ENCODE measurements around the gene SLC43A2. TPM values are rescaled to one million over a fixed set of nuclear protein-coding genes. Genes with fewer than 3 reads are reported as not detected.

SLC43A2 gene
- total RNA-seq, 1 experiment from 2014 or later, result 3.3 TPM

- no peaks in the 10 kb centered on the region for H3K9me3 Mint-ChIP-seq (ENCODE audit: low read depth, unreplicated experiment)
- TF ChIP-seq CTCF (IDR thresholded peaks at IDR 0.05; ENCODE audit: unreplicated experiment), result no peak
- peaks cover 21% of the 10 kb centered on the region for H3K36me3 Mint-ChIP-seq (ENCODE audit: insufficient read depth, unreplicated experiment)
- no peaks in the 10 kb centered on the region for H3K4me1 Mint-ChIP-seq (ENCODE audit: low read depth, unreplicated experiment)
- no peaks in the 10 kb centered on the region for H3K27me3 Mint-ChIP-seq (ENCODE audit: unreplicated experiment)
- intact Hi-C loops (cut with micrococcal nuclease; ENCODE audit: unreplicated experiment), result no loop called here
- no peak for DNase-seq
- TSS peak; percentile 83 for BruUV-seq (replicated peaks)
- H3K4me3 Mint-ChIP-seq (ENCODE audit: low read depth, unreplicated experiment), result no peak overlapping the region
- CTCF ChIA-PET, result interaction anchor here (0.7 to 1.1 kb wide), 2 partner anchors 18 to 684 kb away, joined by 3 read pairs; no protein-coding TSS in a partner anchor
- no peak overlapping the region for H3K27ac Mint-ChIP-seq (ENCODE audit: unreplicated experiment)
These were observed 22.3 kb upstream of the SLC43A2 start for GRCh38 chr17:1650731-1651558.

- no peak for TF ChIP-seq CTCF (IDR thresholded peaks at IDR 0.05; ENCODE audit: unreplicated experiment)
- intact Hi-C loops (cut with micrococcal nuclease; ENCODE audit: unreplicated experiment), result no loop called here
- Mint-ChIP-seq H3K27me3 (ENCODE audit: unreplicated experiment) (no peaks in the 10 kb centered on the region), H3K4me1 (ENCODE audit: low read depth, unreplicated experiment) (no peaks in the 10 kb centered on the region), H3K4me3 (ENCODE audit: low read depth, unreplicated experiment) (peak within 1 kb of the TSS; percentile 57), H3K9me3 (ENCODE audit: low read depth, unreplicated experiment) (no peaks in the 10 kb centered on the region), H3K27ac (ENCODE audit: unreplicated experiment) (peak within 1 kb of the TSS; percentile 39), H3K36me3 (ENCODE audit: insufficient read depth, unreplicated experiment) (peaks cover 13% of the 10 kb centered on the region)
- peak; percentile 63 for DNase-seq
- no TSS peak for BruUV-seq (replicated peaks)
- CTCF ChIA-PET, result interaction anchor here (0.7 to 1.7 kb wide), 4 partner anchors 20 to 685 kb away, joined by 3 to 22 read pairs (median 5); no protein-coding TSS in a partner anchor
These were observed 21.3 kb upstream of the SLC43A2 start, which contains the start of gene RILP for GRCh38 chr17:1649844-1650501. Gene RILP (minus strand): TSS chr17:1649866. CDS start chr17:1649804, 62 bp downstream.

- peak overlapping the region; percentile 57 for H3K4me3 Mint-ChIP-seq (ENCODE audit: low read depth, unreplicated experiment)
- no peaks in the 10 kb centered on the region for H3K9me3 Mint-ChIP-seq (ENCODE audit: low read depth, unreplicated experiment)
- TF ChIP-seq CTCF (IDR thresholded peaks at IDR 0.05; ENCODE audit: unreplicated experiment), result no peak
- H3K27me3 Mint-ChIP-seq (ENCODE audit: unreplicated experiment), result no peaks in the 10 kb centered on the region
- BruUV-seq (replicated peaks), result no TSS peak
- H3K4me1 Mint-ChIP-seq (ENCODE audit: low read depth, unreplicated experiment), result no peaks in the 10 kb centered on the region
- peaks cover 6% of the 10 kb centered on the region for H3K36me3 Mint-ChIP-seq (ENCODE audit: insufficient read depth, unreplicated experiment)
- CTCF ChIA-PET, result interaction anchor here (0.5 to 1.7 kb wide), 6 partner anchors 19 to 76 kb away, joined by 3 to 22 read pairs (median 4); no protein-coding TSS in a partner anchor
- intact Hi-C loops (cut with micrococcal nuclease; ENCODE audit: unreplicated experiment), result no loop called here
- peak; percentile 88 for DNase-seq
- H3K27ac Mint-ChIP-seq (ENCODE audit: unreplicated experiment), result no peak overlapping the region
These were observed 20.6 kb upstream of the SLC43A2 start for GRCh38 chr17:1648963-1649843.

Measured in Calu3 (cell line).